ENCODE measurements around the gene GFOD2. TPM values are rescaled to one million over a fixed set of nuclear protein-coding genes. Genes with fewer than 3 reads are reported as not detected.

GFOD2 gene
- total and polyA plus RNA-seq, 8 donors: 6.4 to 17.2 (median 9.6) TPM

DNA sequence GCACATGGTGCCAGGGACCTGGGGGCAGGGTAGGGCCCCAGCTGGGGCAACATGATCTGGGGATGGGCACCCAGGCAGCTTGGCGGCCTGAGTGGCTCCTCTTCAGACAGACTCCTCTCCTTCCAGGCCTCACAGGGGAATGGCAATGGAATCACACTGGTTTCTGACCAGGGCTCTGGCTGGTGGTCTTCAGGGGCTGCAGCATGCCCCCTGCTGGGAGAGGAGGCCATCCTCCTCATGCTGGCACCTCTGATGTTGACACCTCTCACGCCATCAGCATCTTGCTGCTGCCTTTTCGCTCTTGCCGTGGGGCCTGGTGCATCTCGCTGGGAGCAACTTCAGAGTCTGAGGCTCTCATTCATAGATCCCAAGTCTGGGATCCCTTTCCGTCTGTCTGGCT is 11.2 kb upstream of the GFOD2 start:
- Histone ChIP-seq H3K36me3 (peaks cover 0 to 41% (median 19%) of the 10 kb centered on the region in 3 donors), H3K9me3 (no peaks in the 10 kb centered on the region), H3K27me3 (no peaks in the 10 kb centered on the region), H3K27ac (no peak overlapping the region), H3K4me1 (no peaks in the 10 kb centered on the region), H3K4me3 (no peak overlapping the region)
- DNase-seq: no peak
- no peak for FAIRE-seq
- WGBS, 2 donors: 94% methylated on average over 6 of the region's 6 CpGs
- no peak for ATAC-seq
- TF ChIP-seq, protein P1, sequence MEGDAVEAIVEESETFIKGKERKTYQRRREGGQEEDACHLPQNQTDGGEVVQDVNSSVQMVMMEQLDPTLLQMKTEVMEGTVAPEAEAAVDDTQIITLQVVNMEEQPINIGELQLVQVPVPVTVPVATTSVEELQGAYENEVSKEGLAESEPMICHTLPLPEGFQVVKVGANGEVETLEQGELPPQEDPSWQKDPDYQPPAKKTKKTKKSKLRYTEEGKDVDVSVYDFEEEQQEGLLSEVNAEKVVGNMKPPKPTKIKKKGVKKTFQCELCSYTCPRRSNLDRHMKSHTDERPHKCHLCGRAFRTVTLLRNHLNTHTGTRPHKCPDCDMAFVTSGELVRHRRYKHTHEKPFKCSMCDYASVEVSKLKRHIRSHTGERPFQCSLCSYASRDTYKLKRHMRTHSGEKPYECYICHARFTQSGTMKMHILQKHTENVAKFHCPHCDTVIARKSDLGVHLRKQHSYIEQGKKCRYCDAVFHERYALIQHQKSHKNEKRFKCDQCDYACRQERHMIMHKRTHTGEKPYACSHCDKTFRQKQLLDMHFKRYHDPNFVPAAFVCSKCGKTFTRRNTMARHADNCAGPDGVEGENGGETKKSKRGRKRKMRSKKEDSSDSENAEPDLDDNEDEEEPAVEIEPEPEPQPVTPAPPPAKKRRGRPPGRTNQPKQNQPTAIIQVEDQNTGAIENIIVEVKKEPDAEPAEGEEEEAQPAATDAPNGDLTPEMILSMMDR (IDR thresholded peaks at IDR 0.05): no peak
- intact Hi-C loops (cut with DNase I): no loop called here

DNA sequence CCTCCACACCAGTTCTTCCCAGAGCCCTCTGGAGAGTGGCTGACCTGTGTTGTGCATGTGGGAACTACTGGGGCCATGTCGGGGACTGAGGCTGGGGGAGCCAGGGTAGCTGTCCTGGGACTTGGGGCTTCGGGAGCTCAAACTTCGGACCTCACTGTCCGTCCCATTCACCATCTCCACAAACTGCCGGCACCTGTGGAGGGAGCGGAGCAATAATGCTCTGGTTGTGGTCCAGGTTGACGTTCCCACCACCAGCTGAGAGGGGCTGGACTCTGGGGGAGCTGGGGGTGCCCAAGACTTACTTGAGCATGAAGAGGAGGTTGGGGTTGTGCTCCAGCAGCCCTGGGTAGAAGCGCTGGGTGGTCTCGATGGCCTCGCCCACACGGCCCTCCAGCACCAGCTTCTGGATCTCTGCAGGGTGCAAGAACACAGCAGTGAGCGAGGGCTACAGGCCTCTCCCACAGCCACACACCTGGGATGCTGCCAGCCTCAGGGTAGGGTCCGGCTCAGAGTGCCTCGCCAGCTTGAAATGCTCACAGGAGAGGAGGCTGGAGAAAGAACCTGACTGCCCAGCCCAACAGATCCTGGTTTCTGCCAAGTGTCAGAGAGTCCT is 10.6 kb upstream of the GFOD2 start:
- Histone ChIP-seq H3K9me3 (no peaks in the 10 kb centered on the region), H3K36me3 (peaks cover 0 to 41% (median 19%) of the 10 kb centered on the region in 3 donors), H3K4me1 (no peaks in the 10 kb centered on the region), H3K27me3 (no peaks in the 10 kb centered on the region), H3K27ac (no peak overlapping the region), H3K4me3 (no peak overlapping the region)
- DNase-seq: no peak
- intact Hi-C loops (cut with DNase I): no loop called here
- ATAC-seq: no peak
- FAIRE-seq: no peak
- WGBS, 2 donors: 96 to 97% methylated on average over 14 of the region's 14 CpGs
- TF ChIP-seq, protein P1 (IDR thresholded peaks at IDR 0.05): no peak

DNA sequence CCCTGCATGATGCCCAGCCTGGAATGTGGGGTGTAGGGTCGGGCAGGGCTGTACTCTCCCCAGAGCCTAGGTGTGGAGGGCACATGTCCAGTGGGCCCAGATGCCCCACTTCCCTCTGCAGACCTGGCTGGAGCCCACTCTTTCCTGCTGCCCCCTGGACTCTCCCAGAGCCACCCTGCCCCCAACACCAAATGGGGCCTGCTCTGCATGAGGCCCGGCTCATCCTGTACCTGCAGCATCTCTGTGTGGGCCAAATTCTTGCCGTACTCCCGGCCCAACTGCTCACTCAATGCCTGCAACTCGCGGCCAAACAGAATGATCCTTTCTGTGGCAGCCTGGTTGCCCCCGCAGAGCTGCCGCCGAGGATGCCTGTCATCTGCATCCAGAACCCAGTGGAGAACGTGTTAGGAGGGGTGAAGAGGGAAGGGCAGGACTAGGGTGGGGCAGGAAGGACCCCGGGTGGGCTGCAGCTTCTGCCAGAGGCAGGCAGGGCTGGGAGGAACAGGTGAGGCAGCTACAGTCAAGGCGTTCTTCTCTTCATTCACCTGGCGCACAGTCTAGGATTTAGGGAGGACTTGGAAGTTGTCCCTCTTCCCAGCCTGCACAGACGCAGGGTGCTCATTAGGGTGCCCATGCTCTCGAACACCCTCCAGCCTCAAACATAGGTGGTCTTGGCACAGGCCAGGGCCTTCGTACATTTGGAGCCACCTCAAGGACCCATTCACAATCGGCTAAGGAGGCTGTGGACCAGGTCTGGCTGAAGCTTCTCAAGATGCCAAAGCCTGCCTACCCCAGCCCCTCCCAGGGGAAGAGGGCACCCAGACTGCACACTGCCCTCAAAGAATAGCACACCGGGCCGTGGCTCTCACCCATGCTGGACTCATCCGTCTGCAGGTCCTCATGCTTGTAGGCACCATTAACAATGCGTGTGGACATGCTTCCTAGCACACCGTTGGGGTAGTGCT is 8.7 kb upstream of the GFOD2 start:
- TF ChIP-seq, protein P1 (IDR thresholded peaks at IDR 0.05): no peak
- intact Hi-C loops (cut with DNase I): no loop called here
- ATAC-seq (no peak), FAIRE-seq (no peak), DNase-seq (peak in 1 of 6 donors; percentile 42)
- H3K36me3 ChIP-seq: peaks cover 0 to 41% (median 19%) of the 10 kb centered on the region in 3 donors
- no peaks in the 10 kb centered on the region for H3K4me1 ChIP-seq
- no peak overlapping the region for H3K4me3 ChIP-seq
- H3K27me3 ChIP-seq: no peaks in the 10 kb centered on the region
- H3K27ac ChIP-seq: no peak overlapping the region
- WGBS, 2 donors: 91 to 92% methylated on average over 22 of the region's 22 CpGs
- H3K9me3 ChIP-seq: no peaks in the 10 kb centered on the region

DNA sequence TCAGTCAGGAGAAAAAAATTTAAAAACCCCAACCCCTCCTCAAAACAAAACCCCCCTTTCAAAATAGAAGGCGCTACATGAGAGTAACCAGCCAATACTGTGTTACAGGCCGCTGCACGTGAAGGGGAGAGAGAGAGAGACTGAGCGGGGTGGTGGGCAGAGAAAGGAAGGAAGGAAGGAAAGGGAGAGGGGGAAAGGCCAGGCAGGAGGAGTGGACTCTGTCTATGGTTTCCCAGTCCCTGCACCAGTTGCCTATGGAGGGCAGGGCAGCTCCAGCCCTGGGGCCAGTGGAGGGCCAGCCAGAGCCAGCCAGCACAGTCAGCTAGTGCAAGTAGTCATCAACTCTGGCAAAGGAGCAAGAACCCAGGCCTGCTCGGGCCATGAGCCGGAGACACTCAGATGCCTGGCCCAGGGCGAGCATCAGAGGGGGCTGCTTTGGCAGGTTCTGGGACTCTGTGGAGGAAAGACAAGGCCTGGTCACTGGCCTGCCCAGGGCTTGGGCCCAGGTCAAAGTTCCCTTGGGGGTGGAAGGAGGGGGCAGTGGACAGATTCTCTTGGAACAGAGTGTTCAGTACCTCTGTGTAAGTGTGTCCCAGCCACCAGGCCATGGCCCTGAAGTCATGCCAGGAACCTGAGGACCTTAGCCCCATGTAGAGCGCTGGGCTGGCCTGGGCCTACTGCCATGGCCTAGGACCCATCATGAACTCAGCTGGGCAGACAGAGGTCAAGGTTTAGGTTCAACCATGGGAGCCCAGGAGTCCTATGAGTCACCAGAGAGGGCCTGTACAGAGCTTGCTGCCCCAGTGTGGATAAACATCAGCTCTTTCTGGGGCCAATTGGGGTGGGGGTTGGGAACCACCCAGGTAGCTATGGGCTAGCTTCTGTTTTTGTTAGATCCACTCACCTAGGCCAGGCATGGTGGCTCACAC is 7.3 kb upstream of the GFOD2 start:
- no peak for FAIRE-seq
- H3K27ac ChIP-seq: no peak overlapping the region
- WGBS, 2 donors: 95 to 96% methylated on average over 8 of the region's 8 CpGs
- H3K4me1 ChIP-seq: no peaks in the 10 kb centered on the region
- peak in 1 of 6 donors; percentile 43 for DNase-seq
- peaks cover 0 to 41% (median 19%) of the 10 kb centered on the region in 3 donors for H3K36me3 ChIP-seq
- TF ChIP-seq, protein P1 (IDR thresholded peaks at IDR 0.05): no peak
- H3K27me3 ChIP-seq: no peaks in the 10 kb centered on the region
- H3K4me3 ChIP-seq: no peak overlapping the region
- no peaks in the 10 kb centered on the region for H3K9me3 ChIP-seq
- peak in 1 of 4 donors; percentile 14 for ATAC-seq
- intact Hi-C loops (cut with DNase I): no loop called here

All from pancreas (tissue), 10 donors.